ENCODE measurements around the gene EIF6.
A peak's percentile ranks its signal among the peaks of the same experiment; 100 is the strongest.
"Not testable (repeated sequence)": the region's sequence is repeated elsewhere in the genome, so short reads cannot be mapped to it uniquely, and the experiment has no call there.

EIF6 gene

GRCh38 chr20:35254448-35254999 lies 30.0 kb downstream of the EIF6 start:
- DNase-seq (ENCODE audit: low read depth in 2 of 2) = no peak

GRCh38 chr20:35253010-35253409 lies 31.6 kb downstream of the EIF6 start:
- no peak for DNase-seq (ENCODE audit: low read depth in 2 of 2)

DNA sequence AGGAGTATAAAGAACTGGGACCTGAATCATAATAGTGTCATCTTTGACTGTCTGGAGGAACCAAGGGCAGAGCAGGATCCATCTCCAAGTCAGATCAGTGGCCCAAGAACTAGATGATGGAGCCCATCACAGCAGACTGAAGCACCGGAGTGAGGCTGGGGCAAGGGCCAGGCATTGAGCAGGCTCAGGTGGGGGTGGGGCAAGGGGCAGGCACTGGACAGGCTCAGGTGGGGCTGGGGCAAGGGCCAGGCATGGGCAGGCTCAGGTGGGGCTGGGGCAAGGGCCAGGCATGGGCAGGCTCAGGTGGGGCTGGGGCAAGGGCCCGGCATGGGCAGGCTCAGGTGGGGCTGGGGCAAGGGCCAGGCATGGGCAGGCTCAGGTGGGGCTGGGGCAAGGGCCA lies 32.0 kb downstream of the EIF6 start:
- DNase-seq (ENCODE audit: low read depth in 2 of 2) = not testable (repeated sequence)

DNA sequence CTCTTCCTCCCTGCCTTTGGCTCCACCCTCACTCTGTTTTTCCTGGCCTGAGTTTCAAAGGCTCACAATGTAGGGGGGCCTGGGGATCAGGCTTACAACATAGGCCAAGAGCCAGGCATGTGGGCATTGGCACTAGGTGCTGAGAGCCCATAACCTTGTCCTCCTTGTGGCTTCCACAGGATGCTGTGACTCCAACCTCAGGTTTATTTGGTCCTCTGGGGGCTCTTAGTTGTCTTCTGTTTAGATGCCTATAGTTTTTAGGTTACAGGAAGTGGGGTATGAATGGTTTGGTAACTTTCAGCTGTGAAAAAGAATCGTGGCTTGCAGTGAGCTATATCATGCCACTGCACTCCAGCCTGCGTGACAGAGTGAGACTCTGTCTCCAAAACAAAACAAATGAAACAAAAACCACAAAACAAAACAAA lies 32.5 kb downstream of the EIF6 start:
- no peak for DNase-seq (ENCODE audit: low read depth in 2 of 2)

DNA sequence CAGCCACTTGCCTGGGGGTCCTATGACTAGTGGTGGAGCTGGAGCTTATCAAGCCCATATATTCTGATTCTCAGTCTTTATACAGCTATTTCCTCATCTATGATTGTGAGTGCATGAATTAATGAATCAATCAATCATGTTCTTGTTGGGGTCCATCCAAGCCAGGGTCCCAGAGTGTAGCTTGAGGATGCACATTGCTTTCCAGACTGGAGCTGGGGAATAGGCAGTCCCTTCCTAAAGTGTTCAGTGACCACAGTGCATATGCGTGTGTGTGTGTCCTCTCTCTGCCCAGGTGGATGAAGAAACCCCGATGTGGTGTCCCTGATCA lies 33.0 kb downstream of the EIF6 start:
- no peak for DNase-seq (ENCODE audit: low read depth in 2 of 2)

- DNase-seq (ENCODE audit: low read depth in 2 of 2) = no peak
Observed at GRCh38 chr20:35248641-35249475, 35.7 kb downstream of the EIF6 start.

GRCh38 chr20:35246723-35247122 lies 37.8 kb downstream of the EIF6 start:
- no peak for DNase-seq (ENCODE audit: low read depth in 2 of 2)

GRCh38 chr20:35243986-35244385 lies 40.6 kb downstream of the EIF6 start:
- DNase-seq (ENCODE audit: low read depth in 2 of 2) = no peak

DNA sequence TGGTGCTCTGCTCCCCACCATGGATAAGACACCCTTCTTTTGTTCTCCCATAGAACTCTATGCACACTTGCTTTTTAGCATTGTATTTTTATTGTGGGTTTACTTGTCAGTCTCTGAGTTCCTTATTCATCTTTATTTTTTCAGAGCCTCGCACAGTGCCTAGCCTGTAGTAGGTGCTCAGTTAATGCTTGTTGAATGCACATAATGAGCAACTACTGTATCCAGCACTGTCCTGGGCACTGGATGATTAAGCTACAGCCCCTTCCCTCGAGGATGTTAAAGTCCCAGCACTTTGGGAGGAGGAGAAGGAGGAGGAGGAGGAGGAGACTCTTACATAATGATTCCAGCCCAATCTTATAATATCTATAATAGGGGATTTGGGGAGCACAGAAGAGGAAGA lies 41.3 kb downstream of the EIF6 start:
- no peak for DNase-seq (ENCODE audit: low read depth in 2 of 2)

GRCh38 chr20:35240811-35241293 lies 43.7 kb downstream of the EIF6 start:
- DNase-seq (ENCODE audit: low read depth in 2 of 2) = no peak

DNA sequence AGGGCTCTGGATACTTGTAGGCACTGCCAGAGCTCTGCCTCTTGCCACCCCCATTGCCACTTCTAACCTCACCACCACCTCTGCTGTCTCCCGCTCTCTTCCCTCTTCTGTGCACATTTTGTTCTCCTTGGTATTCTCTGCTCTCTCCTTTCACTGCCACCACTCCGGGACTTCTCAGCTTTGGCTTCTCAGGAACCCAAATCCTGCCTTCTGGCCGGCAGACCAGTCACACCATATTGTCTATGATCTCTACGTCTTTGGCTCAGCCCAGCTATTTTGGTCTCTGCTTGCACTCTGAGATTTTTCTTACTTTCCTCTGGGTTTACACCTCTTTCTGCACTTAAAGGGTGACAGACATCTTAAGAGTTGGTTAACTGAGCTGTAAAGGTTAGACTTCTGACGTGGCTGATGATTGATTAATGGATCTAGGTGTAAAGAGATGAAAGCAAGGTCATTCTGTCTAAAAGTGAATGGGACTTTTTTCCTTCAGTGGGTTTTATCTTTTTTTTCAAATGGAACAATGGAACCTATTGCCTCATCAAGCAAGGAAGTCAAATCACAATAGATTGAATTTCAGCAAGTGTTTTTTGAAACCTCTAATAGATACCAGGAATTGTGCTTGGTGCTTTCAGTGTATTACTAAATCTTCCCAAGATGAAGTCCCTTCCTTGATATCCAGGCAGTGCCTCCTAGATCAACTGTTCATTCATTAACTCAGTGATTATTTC lies 44.3 kb downstream of the EIF6 start:
- DNase-seq (ENCODE audit: low read depth in 2 of 2) = no peak

DNA sequence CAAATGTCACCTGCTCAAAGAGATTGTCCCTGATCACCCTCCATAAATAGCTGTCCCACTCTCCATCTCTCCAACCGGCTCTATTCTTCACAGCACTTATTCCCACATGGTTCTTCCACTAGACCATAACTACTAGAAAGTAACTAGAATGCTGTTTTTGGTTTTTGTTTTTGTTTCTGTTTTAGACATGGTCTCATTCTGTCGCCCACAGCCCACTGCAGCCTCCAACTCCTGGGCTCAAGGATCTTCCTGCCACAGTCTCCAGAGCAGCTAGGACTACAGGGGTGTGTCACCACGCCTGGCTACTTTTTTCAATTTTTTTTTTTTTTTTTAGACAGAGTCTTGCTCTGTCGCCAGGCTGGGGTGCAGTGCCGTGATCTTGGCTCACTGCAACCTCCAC lies 45.8 kb downstream of the EIF6 start:
- no peak for DNase-seq (ENCODE audit: low read depth in 2 of 2)

GRCh38 chr20:35238170-35238569 lies 46.4 kb downstream of the EIF6 start:
- no peak for DNase-seq (ENCODE audit: low read depth in 2 of 2)

DNA sequence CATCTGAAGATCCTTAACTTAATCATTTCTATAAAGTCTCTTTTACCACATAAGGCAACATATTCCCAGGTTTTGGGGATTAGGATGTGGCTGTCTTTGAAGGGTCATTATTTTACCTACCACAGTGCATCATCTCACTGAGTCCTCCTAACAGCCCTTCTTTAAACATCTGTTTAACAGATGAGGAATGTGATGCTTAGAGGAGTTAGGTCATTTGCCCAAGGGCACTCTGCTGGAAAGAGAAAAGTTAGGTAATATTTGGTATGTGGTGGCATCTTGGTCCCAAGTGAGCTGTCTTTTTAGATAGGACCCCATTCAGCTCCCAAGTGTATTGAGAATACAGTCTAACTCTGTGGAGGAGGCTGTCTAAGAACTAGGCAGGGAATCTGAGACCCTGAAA lies 47.1 kb downstream of the EIF6 start:
- DNase-seq (ENCODE audit: low read depth in 2 of 2) = no peak

DNA sequence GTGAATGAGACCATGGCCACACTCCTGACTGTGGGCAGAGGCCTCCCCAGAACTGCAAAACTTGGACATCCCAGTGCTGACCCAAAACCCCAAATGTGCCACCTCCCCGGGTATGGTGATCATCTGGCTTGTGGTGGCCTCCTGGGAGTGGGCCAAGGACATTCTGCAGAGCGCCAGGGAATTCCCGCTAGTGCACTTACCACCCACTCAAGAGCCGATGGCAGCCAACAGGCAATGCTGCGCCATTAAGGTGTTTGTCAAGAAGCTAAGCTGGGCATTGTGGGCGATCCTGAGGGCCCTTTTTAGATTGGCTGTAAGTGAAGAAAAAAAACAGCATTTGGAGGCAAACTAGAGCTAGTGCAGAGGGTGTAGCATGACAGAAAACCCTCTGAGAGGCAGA lies 48.7 kb downstream of the EIF6 start:
- no peak for DNase-seq (ENCODE audit: low read depth in 2 of 2)

DNA sequence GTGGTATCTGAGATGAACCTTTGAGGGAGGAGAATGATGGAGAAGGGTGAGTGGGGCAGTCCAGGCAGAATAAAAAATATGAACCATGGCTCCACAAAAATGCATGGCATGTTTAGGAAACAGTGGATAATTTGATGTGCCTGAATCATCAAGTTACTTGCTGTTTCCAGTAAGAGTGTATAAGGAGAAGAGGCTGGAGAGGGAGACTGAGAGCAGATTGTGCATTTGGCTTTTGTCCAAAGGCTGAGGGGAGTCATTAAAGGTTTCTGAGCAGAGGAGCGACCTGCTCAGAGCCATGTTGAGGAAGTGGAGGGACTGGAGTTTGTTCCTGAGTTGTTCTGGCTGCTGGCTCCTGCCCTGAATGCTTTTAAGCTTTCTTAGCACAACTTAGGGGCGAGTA lies 52.0 kb downstream of the EIF6 start:
- peak; percentile 76 to 78 for DNase-seq (ENCODE audit: low read depth in 2 of 2)
